H9 (cell line): ENCODE measurements around the gene PLXNA4. TPM values are rescaled to one million over a fixed set of nuclear protein-coding genes. Genes with fewer than 3 reads are reported as not detected.
"Not testable (repeated sequence)": the region's sequence is repeated elsewhere in the genome, so short reads cannot be mapped to it uniquely, and the experiment has no call there.

ENCODE experiments used
- DNase-seq: peaks from one replicate; pipeline ENCODE4 v3.0.0-alpha.2; 2017
- H2AFZ ChIP-seq: one replicate; pipeline ENCODE4 v1.6.1; 2013; ENCODE audit warnings: mild to moderate bottlenecking, low read length, control low read depth, moderate library complexity
- H2AK5ac ChIP-seq: 2 replicates; pipeline ENCODE4 v1.6.1; 2013; ENCODE audit warnings: low read length, control low read depth, mixed read lengths; ENCODE audit not compliant: insufficient read length
- H2BK120ac ChIP-seq: one replicate; pipeline ENCODE4 v1.6.1; 2013; ENCODE audit warnings: low read depth, mild to moderate bottlenecking, low read length, control low read depth, inconsistent platforms; ENCODE audit not compliant: poor library complexity, severe bottlenecking
- H2BK12ac ChIP-seq: 2 replicates; pipeline ENCODE4 v1.6.1; 2013; ENCODE audit warnings: low read length, control low read depth, mixed read lengths, low read depth; ENCODE audit not compliant: insufficient read length
- H2BK15ac ChIP-seq: 2 replicates; pipeline ENCODE4 v1.6.1; 2013; ENCODE audit warnings: low read depth, low read length, control low read depth
- H2BK20ac ChIP-seq: one replicate; pipeline ENCODE4 v1.6.1; 2013; ENCODE audit warnings: low read depth, mild to moderate bottlenecking, low read length, control low read depth, inconsistent platforms; ENCODE audit not compliant: poor library complexity, severe bottlenecking
- H2BK5ac ChIP-seq: 2 replicates; pipeline ENCODE4 v1.6.1; 2013; ENCODE audit warnings: low read length, control low read depth, mixed read lengths; ENCODE audit not compliant: insufficient read length
- H3K14ac ChIP-seq: 2 replicates; pipeline ENCODE4 v1.6.1; 2013; ENCODE audit warnings: low read length, control low read depth; ENCODE audit not compliant: insufficient read depth
- H3K18ac ChIP-seq: 2 replicates; pipeline ENCODE4 v1.6.1; 2013; ENCODE audit warnings: low read depth, mild to moderate bottlenecking, mixed read lengths, low read length, control low read depth; ENCODE audit not compliant: insufficient read length
- H3K23ac ChIP-seq: 2 replicates; pipeline ENCODE4 v1.6.1; 2013; ENCODE audit warnings: low read length, control low read depth, mixed read lengths, low read depth; ENCODE audit not compliant: insufficient read length
- H3K23me2 ChIP-seq: 2 replicates; pipeline ENCODE4 v1.6.1; 2013; ENCODE audit warnings: low read depth, mild to moderate bottlenecking, mixed read lengths, low read length, control low read depth; ENCODE audit not compliant: insufficient read length, poor library complexity, severe bottlenecking
- H3K27ac ChIP-seq: 2 replicates; pipeline ENCODE4 v1.5.1; 2013; ENCODE audit warnings: low read length, control low read depth, mixed read lengths, low read depth; ENCODE audit not compliant: insufficient read length
- H3K27me3 ChIP-seq: 2 replicates; pipeline ENCODE4 v1.6.1; 2013; ENCODE audit warnings: low read length, control low read depth, inconsistent platforms; ENCODE audit not compliant: insufficient read depth
- H3K4ac ChIP-seq: 2 replicates; pipeline ENCODE4 v1.6.1; 2013; ENCODE audit warnings: low read depth, mild to moderate bottlenecking, control low read depth, inconsistent platforms, low read length, moderate library complexity
- H3K4me1 ChIP-seq: 2 replicates; pipeline ENCODE4 v1.6.1; 2013; ENCODE audit warnings: low read length, control low read depth, inconsistent platforms; ENCODE audit not compliant: insufficient read depth
- H3K4me2 ChIP-seq: 2 replicates; pipeline ENCODE4 v1.6.1; 2013; ENCODE audit warnings: low read length, control low read depth, mixed read lengths; ENCODE audit not compliant: insufficient read length, insufficient read depth
- H3K56ac ChIP-seq: 2 replicates; pipeline ENCODE4 v1.6.1; 2013; ENCODE audit warnings: low read depth, mild to moderate bottlenecking, mixed read lengths, low read length, control low read depth; ENCODE audit not compliant: insufficient read length
- H3K79me1 ChIP-seq: 2 replicates; pipeline ENCODE4 v1.6.1; 2013; ENCODE audit warnings: low read depth, mild to moderate bottlenecking, moderate library complexity, low read length, control low read depth, inconsistent platforms; ENCODE audit not compliant: insufficient read depth, poor library complexity, severe bottlenecking
- H3K79me2 ChIP-seq: 2 replicates; pipeline ENCODE4 v1.6.1; 2013; ENCODE audit warnings: low read length, control low read depth, inconsistent platforms; ENCODE audit not compliant: insufficient read depth
- H3K9ac ChIP-seq: 2 replicates; pipeline ENCODE4 v1.6.1; 2013; ENCODE audit warnings: low read length, control low read depth, mixed read lengths; ENCODE audit not compliant: insufficient read length; ENCODE audit errors: extremely low read depth
- H3K9me3 ChIP-seq: one replicate; pipeline ENCODE4 v1.6.1; 2013; ENCODE audit warnings: low read depth, low read length, inconsistent platforms; ENCODE audit not compliant: control insufficient read depth
- H3T11ph ChIP-seq: one replicate; pipeline ENCODE4 v1.6.1; 2013; ENCODE audit warnings: mild to moderate bottlenecking, low read length, control low read depth, inconsistent platforms
- H4K20me1 ChIP-seq: one replicate; pipeline ENCODE4 v1.6.1; 2013; ENCODE audit not compliant: control insufficient read depth, insufficient read length, insufficient read depth
- H4K5ac ChIP-seq: 2 replicates; pipeline ENCODE4 v1.6.1; 2013; ENCODE audit warnings: low read depth, mild to moderate bottlenecking, mixed read lengths, low read length, control low read depth; ENCODE audit not compliant: insufficient read length
- H4K8ac ChIP-seq: replicated peaks from 2 replicates; pipeline ENCODE4 v1.6.1; 2013; ENCODE audit warnings: low read length, control low read depth, mixed read lengths, low read depth; ENCODE audit not compliant: insufficient read length
- H4K91ac ChIP-seq: 2 replicates; pipeline ENCODE4 v1.6.1; 2013; ENCODE audit warnings: low read depth, mild to moderate bottlenecking, moderate library complexity, mixed read lengths, low read length, control low read depth; ENCODE audit not compliant: insufficient read length
- H3K27ac Mint-ChIP-seq, 3 experiments: 2 replicates in 2 of 3; 3 replicates in 1 of 3; pipeline ENCODE4 v1.8.0; 2020 to 2021; ENCODE audit warnings: mixed read lengths in 3 of 3, mild to moderate bottlenecking in 1 of 3, moderate library complexity in 1 of 3
- H3K27me3 Mint-ChIP-seq: 2 replicates; pipeline ENCODE4 v1.8.0; 2021; ENCODE audit warnings: low read depth, mild to moderate bottlenecking, moderate library complexity, mixed read lengths
- H3K36me3 Mint-ChIP-seq, 3 experiments: 2 replicates in 2 of 3; 3 replicates in 1 of 3; pipeline ENCODE4 v1.8.0; 2020 to 2021; ENCODE audit warnings: low read depth in 3 of 3, mixed read lengths in 3 of 3; ENCODE audit not compliant: insufficient read depth in 1 of 3
- H3K4me1 Mint-ChIP-seq, 2 experiments: 2 replicates each; pipeline ENCODE4 v1.8.0; 2020; ENCODE audit warnings: mixed read lengths in 2 of 2
- H3K4me3 Mint-ChIP-seq, 2 experiments: 2 replicates in 1 of 2; 3 replicates in 1 of 2; pipeline ENCODE4 v1.8.0; 2020 to 2021; ENCODE audit warnings: mild to moderate bottlenecking in 2 of 2, mixed read lengths in 2 of 2, moderate library complexity in 1 of 2
- H3K9me3 Mint-ChIP-seq, 2 experiments: 2 replicates in 1 of 2; 3 replicates in 1 of 2; pipeline ENCODE4 v1.8.0; 2020; ENCODE audit warnings: mild to moderate bottlenecking in 2 of 2, mixed read lengths in 2 of 2, moderate library complexity in 1 of 2
- CTCF ChIP-seq: fragments of 200-600 bp; sonication (generic); conservative IDR thresholded peaks from 3 replicates; pipeline ENCODE4 v1.8.0; 2021; ENCODE audit warnings: antibody characterized with exemption, mild to moderate bottlenecking
- WGBS: extraction: QIAGEN DNeasy Blood & Tissue Kit; methylation state at CpG from one replicate; pipeline ENCODE4 v1.1.7; 2013; ENCODE audit warnings: missing lambda C conversion rate, low lambda C conversion rate, mixed read lengths; ENCODE audit not compliant: insufficient read length; ENCODE audit errors: extremely low coverage; 5-methylcytosine and 5-hydroxymethylcytosine counted together
- total RNA-seq: library from RNA; stranded (reverse); gene quantifications from 2 replicates; pipeline ENCODE4 v1.2.1, GENCODE V29; 2021

PLXNA4 gene
- total RNA-seq, 1 experiment from 2014 or later = 0.35 TPM

GRCh38 chr7:132596588-132596987, 20.3 kb upstream of the PLXNA4 start:
- H2AK5ac ChIP-seq = no peak overlapping the region
- H3K27me3 ChIP-seq = no peaks in the 10 kb centered on the region
- no peaks in the 10 kb centered on the region for H3K23me2 ChIP-seq
- H3K79me2 ChIP-seq = no peaks in the 10 kb centered on the region
- H4K20me1 ChIP-seq = peaks cover 3% of the 10 kb centered on the region
- no peak overlapping the region for H3K4me2 ChIP-seq
- H3K9ac ChIP-seq = no peak overlapping the region
- no peaks in the 10 kb centered on the region for H3K9me3 ChIP-seq
- no peaks in the 10 kb centered on the region for H3K4me1 ChIP-seq
- H3K27me3 Mint-ChIP-seq = peaks cover 4% of the 10 kb centered on the region
- H3K23ac ChIP-seq = no peak overlapping the region
- no peak overlapping the region for H2BK15ac ChIP-seq
- DNase-seq = no peak
- no peak overlapping the region for H3K4me3 Mint-ChIP-seq
- no peak overlapping the region for H3K14ac ChIP-seq
- no peak overlapping the region for H3K18ac ChIP-seq
- H4K5ac ChIP-seq = no peak overlapping the region
- H4K91ac ChIP-seq = no peak overlapping the region
- no peak overlapping the region for H2BK5ac ChIP-seq
- H3K56ac ChIP-seq = no peak overlapping the region
- no peak overlapping the region for H3K27ac Mint-ChIP-seq
- no peak for TF ChIP-seq CTCF
- H3K79me1 ChIP-seq = no peaks in the 10 kb centered on the region
- peaks cover 0 to 5% of the 10 kb centered on the region in 2 experiments; a peak in 1 of 4 replicates for H3K4me1 Mint-ChIP-seq
- H2AFZ ChIP-seq = no peak overlapping the region
- no peak overlapping the region for H4K8ac ChIP-seq
- H2BK120ac ChIP-seq = no peak overlapping the region
- no peak overlapping the region for H3K4ac ChIP-seq
- H3K9me3 Mint-ChIP-seq = no peaks in the 10 kb centered on the region
- H3K27ac ChIP-seq = no peak overlapping the region
- H3K36me3 Mint-ChIP-seq = no peaks in the 10 kb centered on the region
- H2BK12ac ChIP-seq = no peak overlapping the region
- no CpG with 5 or more reads among the region's 1 CpG for WGBS
- H2BK20ac ChIP-seq = no peak overlapping the region
- no peak overlapping the region for H3T11ph ChIP-seq

GRCh38 chr7:132594741-132595140, 18.5 kb upstream of the PLXNA4 start:
- H3K14ac ChIP-seq, H3K27ac Mint-ChIP-seq, H3K4me1 Mint-ChIP-seq, H3K9ac ChIP-seq, H3K79me2 ChIP-seq, H3K27ac ChIP-seq, H2BK20ac ChIP-seq, H3K9me3 ChIP-seq, H4K20me1 ChIP-seq, H3K18ac ChIP-seq, H2BK5ac ChIP-seq, H3K56ac ChIP-seq, H2BK12ac ChIP-seq, H3K4me3 Mint-ChIP-seq, H2BK15ac ChIP-seq, H2AFZ ChIP-seq, H3T11ph ChIP-seq, H3K79me1 ChIP-seq, H3K4ac ChIP-seq, H3K4me1 ChIP-seq, H3K36me3 Mint-ChIP-seq, H4K8ac ChIP-seq, H2AK5ac ChIP-seq, H3K27me3 Mint-ChIP-seq, H4K91ac ChIP-seq, H3K23ac ChIP-seq, H4K5ac ChIP-seq, DNase-seq, H3K23me2 ChIP-seq, H2BK120ac ChIP-seq, H3K27me3 ChIP-seq, H3K9me3 Mint-ChIP-seq, H3K4me2 ChIP-seq: not testable (repeated sequence)
- WGBS = no CpG with 5 or more reads among the region's 2 CpGs
